Astrocyte (in vitro differentiated cells and primary cell): ENCODE data around the gene STMN1. TPM values are rescaled to one million over a fixed set of nuclear protein-coding genes. Genes with fewer than 3 reads are reported as not detected.

Experiments used
- DNase-seq: peaks from one replicate; pipeline ENCODE4 v3.0.0-alpha.2; 2010; ENCODE audit warnings: low read depth
- FAIRE-seq: peaks from 2 replicates; lab custom pipeline; 2011; peaks lifted over from hg19 to GRCh38; lab: Jason Lieb, UNC
- H2AFZ ChIP-seq: 2 replicates; pipeline ENCODE4 v1.6.0; 2012; ENCODE audit warnings: low read depth, low read length, inconsistent platforms
- H3K27ac ChIP-seq: 2 replicates; pipeline ENCODE4 v1.5.1; 2011; ENCODE audit warnings: low read depth, low read length, inconsistent platforms
- H3K27me3 ChIP-seq: 2 replicates; pipeline ENCODE4 v1.6.0; 2011; ENCODE audit warnings: low read length, inconsistent platforms; ENCODE audit not compliant: insufficient read depth
- H3K36me3 ChIP-seq: 2 replicates; pipeline ENCODE4 v1.5.1; 2011; ENCODE audit warnings: low read length, inconsistent platforms; ENCODE audit not compliant: insufficient read depth
- H3K4me1 ChIP-seq: 2 replicates; pipeline ENCODE4 v1.5.1; 2011; ENCODE audit warnings: low read length, inconsistent platforms; ENCODE audit not compliant: insufficient read depth
- H3K4me2 ChIP-seq: 2 replicates; pipeline ENCODE4 v1.6.0; 2012; ENCODE audit warnings: low read length, inconsistent platforms
- H3K4me3 ChIP-seq: 2 replicates; pipeline ENCODE4 v1.5.1; 2011; ENCODE audit warnings: low read depth, mild to moderate bottlenecking, low read length, inconsistent platforms; ENCODE audit not compliant: insufficient read depth
- H3K79me2 ChIP-seq: 2 replicates; pipeline ENCODE4 v1.6.0; 2012; ENCODE audit warnings: mild to moderate bottlenecking, low read length, inconsistent platforms; ENCODE audit not compliant: insufficient read depth
- H3K9ac ChIP-seq: 2 replicates; pipeline ENCODE4 v1.6.0; 2012; ENCODE audit warnings: mild to moderate bottlenecking, low read length, inconsistent platforms
- H3K9me3 ChIP-seq: 2 replicates; pipeline ENCODE4 v1.5.1; 2012; ENCODE audit warnings: low read depth, mild to moderate bottlenecking, low read length, inconsistent platforms; ENCODE audit not compliant: insufficient read depth
- H4K20me1 ChIP-seq: 2 replicates; pipeline ENCODE4 v1.6.0; 2012; ENCODE audit warnings: low read length, inconsistent platforms; ENCODE audit not compliant: insufficient read depth
- H3K27ac Mint-ChIP-seq: one replicate; pipeline ENCODE4 v1.8.0; 2021; ENCODE audit warnings: mild to moderate bottlenecking, mixed read lengths; ENCODE audit not compliant: unreplicated experiment
- H3K27me3 Mint-ChIP-seq: one replicate; pipeline ENCODE4 v1.8.0; 2021; ENCODE audit warnings: low read depth, mixed read lengths; ENCODE audit not compliant: unreplicated experiment
- H3K36me3 Mint-ChIP-seq: one replicate; pipeline ENCODE4 v1.8.0; 2021; ENCODE audit warnings: low read depth, mixed read lengths; ENCODE audit not compliant: unreplicated experiment
- H3K4me1 Mint-ChIP-seq: one replicate; pipeline ENCODE4 v1.8.0; 2021; ENCODE audit warnings: low read depth, mixed read lengths; ENCODE audit not compliant: unreplicated experiment
- H3K4me3 Mint-ChIP-seq: one replicate; pipeline ENCODE4 v1.8.0; 2021; ENCODE audit warnings: mild to moderate bottlenecking, moderate library complexity, mixed read lengths; ENCODE audit not compliant: unreplicated experiment
- H3K9me3 Mint-ChIP-seq: one replicate; pipeline ENCODE4 v1.8.0; 2021; ENCODE audit warnings: mild to moderate bottlenecking, mixed read lengths; ENCODE audit not compliant: unreplicated experiment
- EZH2 ChIP-seq: IDR thresholded peaks from 2 replicates; pipeline ENCODE4 v1.6.1; 2012; ENCODE audit warnings: mild to moderate bottlenecking, low read length, inconsistent platforms; ENCODE audit not compliant: insufficient read depth
- total RNA-seq: library from RNA; stranded (reverse); gene quantifications from 2 replicates; pipeline ENCODE4 v1.2.1, GENCODE V29; 2021
- TF ChIP-seq, protein P1 (sequence below): IDR thresholded peaks from 2 replicates; pipeline ENCODE4 v1.5.1; 2011; ENCODE audit warnings: low read depth, mild to moderate bottlenecking, inconsistent platforms, low read length, moderate library complexity; ENCODE audit not compliant: insufficient read depth

The STMN1 gene
- total RNA-seq, 1 donor from 2014 or later: 173 TPM

GRCh38 chr1:25912076-25912831, 6.0 kb upstream of the STMN1 start:
- Mint-ChIP-seq H3K4me1 (peaks cover 21% of the 10 kb centered on the region), H3K4me3 (peak overlapping the region; percentile 27), H3K36me3 (no peaks in the 10 kb centered on the region), H3K27me3 (no peaks in the 10 kb centered on the region), H3K9me3 (no peaks in the 10 kb centered on the region), H3K27ac (peak overlapping the region; percentile 81)
- Histone ChIP-seq H3K27me3 (no peaks in the 10 kb centered on the region), H3K4me3 (no peak overlapping the region), H3K79me2 (no peaks in the 10 kb centered on the region), H3K36me3 (no peaks in the 10 kb centered on the region), H3K27ac (peak overlapping the region; percentile 69), H3K9me3 (no peaks in the 10 kb centered on the region), H2AFZ (no peak overlapping the region), H3K9ac (peak overlapping the region; percentile 28), H3K4me1 (peaks cover 14% of the 10 kb centered on the region), H4K20me1 (no peaks in the 10 kb centered on the region), H3K4me2 (peak overlapping the region; percentile 65)
- FAIRE-seq (peak; percentile 90), DNase-seq (peak; percentile 88)
- TF ChIP-seq, protein P1, sequence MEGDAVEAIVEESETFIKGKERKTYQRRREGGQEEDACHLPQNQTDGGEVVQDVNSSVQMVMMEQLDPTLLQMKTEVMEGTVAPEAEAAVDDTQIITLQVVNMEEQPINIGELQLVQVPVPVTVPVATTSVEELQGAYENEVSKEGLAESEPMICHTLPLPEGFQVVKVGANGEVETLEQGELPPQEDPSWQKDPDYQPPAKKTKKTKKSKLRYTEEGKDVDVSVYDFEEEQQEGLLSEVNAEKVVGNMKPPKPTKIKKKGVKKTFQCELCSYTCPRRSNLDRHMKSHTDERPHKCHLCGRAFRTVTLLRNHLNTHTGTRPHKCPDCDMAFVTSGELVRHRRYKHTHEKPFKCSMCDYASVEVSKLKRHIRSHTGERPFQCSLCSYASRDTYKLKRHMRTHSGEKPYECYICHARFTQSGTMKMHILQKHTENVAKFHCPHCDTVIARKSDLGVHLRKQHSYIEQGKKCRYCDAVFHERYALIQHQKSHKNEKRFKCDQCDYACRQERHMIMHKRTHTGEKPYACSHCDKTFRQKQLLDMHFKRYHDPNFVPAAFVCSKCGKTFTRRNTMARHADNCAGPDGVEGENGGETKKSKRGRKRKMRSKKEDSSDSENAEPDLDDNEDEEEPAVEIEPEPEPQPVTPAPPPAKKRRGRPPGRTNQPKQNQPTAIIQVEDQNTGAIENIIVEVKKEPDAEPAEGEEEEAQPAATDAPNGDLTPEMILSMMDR: no peak
- TF ChIP-seq EZH2: no peak

- Histone ChIP-seq H4K20me1 (no peaks in the 10 kb centered on the region), H3K27ac (no peak overlapping the region), H3K9ac (no peak overlapping the region), H3K27me3 (no peaks in the 10 kb centered on the region), H3K4me1 (peaks cover 22% of the 10 kb centered on the region), H3K36me3 (no peaks in the 10 kb centered on the region), H3K9me3 (no peaks in the 10 kb centered on the region), H2AFZ (no peak overlapping the region), H3K4me2 (no peak overlapping the region), H3K79me2 (no peaks in the 10 kb centered on the region), H3K4me3 (no peak overlapping the region)
- Mint-ChIP-seq H3K27ac (no peak overlapping the region), H3K4me1 (peaks cover 21% of the 10 kb centered on the region), H3K4me3 (no peak overlapping the region), H3K27me3 (peaks cover 1% of the 10 kb centered on the region), H3K36me3 (no peaks in the 10 kb centered on the region), H3K9me3 (no peaks in the 10 kb centered on the region)
- no peak for DNase-seq
- no peak for FAIRE-seq
- TF ChIP-seq, protein P1: no peak
- TF ChIP-seq EZH2: no peak
These were observed 4.9 kb upstream of the STMN1 start for GRCh38 chr1:25911162-25911561.

DNA sequence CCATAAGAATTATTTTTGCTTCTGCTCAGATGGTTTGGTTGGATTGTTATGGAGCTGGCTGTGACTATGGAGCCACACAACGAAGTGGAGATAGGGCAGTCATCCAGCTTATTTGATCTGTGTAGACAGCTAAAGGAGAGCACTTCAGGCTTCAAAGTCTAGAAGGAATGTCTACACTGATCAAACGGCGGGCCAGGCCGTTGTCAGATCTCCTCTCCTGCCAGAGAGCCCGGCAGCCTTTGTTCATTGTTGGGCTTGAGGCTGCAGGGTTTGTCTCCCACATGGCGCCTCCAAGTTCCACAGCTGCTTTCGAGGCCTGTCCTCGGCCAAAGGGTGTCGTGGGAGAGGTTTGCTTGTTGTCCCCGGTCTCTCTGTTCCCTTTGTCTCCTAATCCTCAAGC, 2.8 kb upstream of the STMN1 start:
- no peak for DNase-seq
- Mint-ChIP-seq H3K4me3 (no peak overlapping the region), H3K36me3 (no peaks in the 10 kb centered on the region), H3K9me3 (no peaks in the 10 kb centered on the region), H3K4me1 (peaks cover 18% of the 10 kb centered on the region), H3K27me3 (peaks cover 1% of the 10 kb centered on the region), H3K27ac (no peak overlapping the region)
- peaks cover 13% of the 10 kb centered on the region for H3K79me2 ChIP-seq
- H4K20me1 ChIP-seq: peaks cover 4% of the 10 kb centered on the region
- TF ChIP-seq, protein P1: no peak
- TF ChIP-seq EZH2: no peak
- H3K27me3 ChIP-seq: no peaks in the 10 kb centered on the region
- no peak overlapping the region for H3K4me3 ChIP-seq
- no peaks in the 10 kb centered on the region for H3K9me3 ChIP-seq
- no peak overlapping the region for H2AFZ ChIP-seq
- FAIRE-seq: no peak
- no peaks in the 10 kb centered on the region for H3K36me3 ChIP-seq
- H3K4me2 ChIP-seq: no peak overlapping the region
- peaks cover 24% of the 10 kb centered on the region for H3K4me1 ChIP-seq
- no peak overlapping the region for H3K9ac ChIP-seq
- H3K27ac ChIP-seq: no peak overlapping the region
